Kidney (tissue), 14 donors: ENCODE data around the gene ADAMTS15. TPM values are rescaled to one million over a fixed set of nuclear protein-coding genes. Genes with fewer than 3 reads are reported as not detected.
A peak's percentile ranks its signal among the peaks of the same experiment; 100 is the strongest.

Source experiments
- DNase-seq, 5 donors: peaks; one replicate each; pipeline ENCODE4 v3.0.0-alpha.2; 2013 to 2020
- FAIRE-seq: peaks from 2 replicates; lab custom pipeline; 2012; peaks lifted over from hg19 to GRCh38; lab: Jason Lieb, UNC
- H3K27ac ChIP-seq, 2 donors: one replicate each; pipeline ENCODE4 v1.7.0; 2013; ENCODE audit warnings: low read depth in 2 of 2, low read length in 2 of 2, inconsistent platforms in 1 of 2
- H3K27me3 ChIP-seq: one replicate; pipeline ENCODE4 v1.7.1; 2013; ENCODE audit warnings: low read length, inconsistent platforms; ENCODE audit not compliant: control insufficient read depth, insufficient read depth
- H3K36me3 ChIP-seq, 3 donors: one replicate each; pipeline versions ENCODE4 v1.7.0 to v1.7.1; 2013; ENCODE audit warnings: low read length in 3 of 3, control low read depth in 1 of 3, inconsistent platforms in 1 of 3; ENCODE audit not compliant: insufficient read depth in 3 of 3, control insufficient read depth in 2 of 3
- H3K4me1 ChIP-seq, 3 donors: one replicate each; pipeline versions ENCODE4 v1.7.0 to v1.7.1; 2013; ENCODE audit warnings: low read length in 3 of 3, inconsistent platforms in 1 of 3, low read depth in 1 of 3; ENCODE audit not compliant: control insufficient read depth in 2 of 3, insufficient read depth in 2 of 3
- H3K4me3 ChIP-seq, 3 donors: one replicate each; pipeline versions ENCODE4 v1.7.0 to v1.8.1; 2013; ENCODE audit warnings: low read length in 3 of 3, control low read depth in 1 of 3, inconsistent platforms in 1 of 3
- H3K9ac ChIP-seq, 3 donors: one replicate each; pipeline versions ENCODE4 v1.7.0 to v1.7.1; 2013; ENCODE audit warnings: low read length in 3 of 3, control low read depth in 1 of 3, inconsistent platforms in 1 of 3
- H3K9me3 ChIP-seq, 3 donors: one replicate each; pipeline versions ENCODE4 v1.7.0 to v1.7.1; 2013; ENCODE audit warnings: low read length in 3 of 3, control low read depth in 1 of 3, inconsistent platforms in 1 of 3; ENCODE audit not compliant: control insufficient read depth in 2 of 3, insufficient read depth in 1 of 3
- CTCF ChIP-seq: IDR thresholded peaks from 3 replicates; pipeline ENCODE4 v1.5.1; 2012; ENCODE audit warnings: mild to moderate bottlenecking, moderate library complexity, borderline replicate concordance; ENCODE audit not compliant: insufficient read depth; ENCODE audit errors: extremely low read depth
- intact Hi-C: fragments of 100-400 bp; cut with DNase I; formaldehyde crosslinking; loops from one replicate; pipeline ENCODE4 v1.11.1; 2022
- polyA plus RNA-seq: library from polyadenylated mRNA; stranded (reverse); fragments of 350-450 nt; fragmentation: Illumina TruSeq; extraction: RNeasy Lipid Tissue Mini Kit (QIAGEN cat#74804); gene quantifications from one replicate; pipeline ENCODE4 v1.2.3, GENCODE V29; 2014; ENCODE audit warnings: low read depth, low replicate concordance; ENCODE audit not compliant: insufficient read depth
- total RNA-seq: library from RNA; stranded (reverse); fragmentation: NEBNext Ultra II Directional; extraction: Animal tissue kit (Norgen Biotek cat#: 25700); gene quantifications from one replicate; pipeline ENCODE4 v1.2.1, GENCODE V29; 2021
- donor health status: control.
- donor health status: control.
- donor health status: control.
- donor health status: control.
- donor health status: control.
- donor health status: DM: yes; HTN: yes; CAD: no.
- donor health status: Normal renal cell carcinoma (clear cell type).

The ADAMTS15 gene
- total and polyA plus RNA-seq, 2 donors from 2014 or later, result 3.6 to 6.2 TPM

DNA sequence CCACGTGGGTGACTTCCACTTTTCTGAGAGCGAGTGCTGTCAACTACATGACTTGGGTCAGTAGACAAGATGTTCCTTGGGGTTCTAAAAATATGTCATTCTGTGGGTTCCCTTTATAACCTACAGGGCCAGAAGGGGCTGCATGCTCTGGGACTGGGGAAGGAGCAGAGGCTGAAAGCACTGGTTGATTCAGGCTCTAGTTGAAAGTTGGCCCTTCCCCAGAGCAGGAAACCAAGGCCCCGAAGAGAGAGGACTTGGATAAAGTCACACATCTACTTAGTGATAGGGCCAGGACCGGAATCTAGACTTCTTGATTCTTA is 9.9 kb downstream of the ADAMTS15 start:
- H3K9me3 ChIP-seq, result no peaks in the 10 kb centered on the region
- H3K27me3 ChIP-seq, result no peaks in the 10 kb centered on the region
- DNase-seq (no peak), FAIRE-seq (no peak)
- no peak for TF ChIP-seq CTCF
- no peak overlapping the region for H3K9ac ChIP-seq
- peaks cover 0 to 3% (median 3%) of the 10 kb centered on the region in 3 donors for H3K36me3 ChIP-seq
- H3K4me1 ChIP-seq, result peaks cover 2 to 19% (median 13%) of the 10 kb centered on the region in 3 donors
- no peak overlapping the region for H3K27ac ChIP-seq
- intact Hi-C loops, result no loop called here
- no peak overlapping the region for H3K4me3 ChIP-seq

- FAIRE-seq, result no peak
- intact Hi-C loops, result no loop called here
Measured at GRCh38 chr11:130459521-130459920, 11.1 kb downstream of the ADAMTS15 start.

DNA sequence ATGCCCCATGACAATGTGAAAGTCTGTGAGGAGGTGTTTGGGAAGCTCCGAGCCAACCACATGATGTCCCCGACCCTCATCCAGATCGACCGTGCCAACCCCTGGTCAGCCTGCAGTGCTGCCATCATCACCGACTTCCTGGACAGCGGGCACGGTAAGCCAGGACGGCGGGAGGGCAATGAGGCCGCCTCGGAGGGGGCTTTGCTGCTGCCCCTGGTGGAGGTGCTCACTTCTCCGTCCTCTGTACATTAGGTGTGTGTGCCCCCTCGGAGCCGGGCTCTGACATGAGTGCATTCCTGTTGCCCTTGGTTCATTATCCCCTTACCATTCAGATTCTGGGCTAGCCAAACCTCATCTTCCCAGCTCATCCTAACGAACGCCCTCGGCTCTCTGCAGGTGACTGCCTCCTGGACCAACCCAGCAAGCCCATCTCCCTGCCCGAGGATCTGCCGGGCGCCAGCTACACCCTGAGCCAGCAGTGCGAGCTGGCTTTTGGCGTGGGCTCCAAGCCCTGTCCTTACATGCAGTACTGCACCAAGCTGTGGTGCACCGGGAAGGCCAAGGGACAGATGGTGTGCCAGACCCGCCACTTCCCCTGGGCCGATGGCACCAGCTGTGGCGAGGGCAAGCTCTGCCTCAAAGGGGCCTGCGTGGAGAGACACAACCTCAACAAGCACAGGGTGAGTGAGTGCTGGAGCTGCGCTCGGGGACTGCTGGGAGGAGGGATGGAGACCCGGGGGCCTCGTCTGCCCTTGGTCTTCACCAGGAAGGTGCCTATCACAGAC is 13.8 kb downstream of the ADAMTS15 start:
- Histone ChIP-seq H3K27ac (no peak overlapping the region), H3K27me3 (no peaks in the 10 kb centered on the region), H3K9me3 (no peaks in the 10 kb centered on the region), H3K9ac (no peak overlapping the region), H3K4me3 (no peak overlapping the region), H3K36me3 (peaks cover 0 to 15% (median 7%) of the 10 kb centered on the region in 3 donors), H3K4me1 (peaks cover 0 to 14% (median 6%) of the 10 kb centered on the region in 3 donors)
- TF ChIP-seq CTCF, result no peak
- no peak for DNase-seq
- intact Hi-C loops, result no loop called here
- FAIRE-seq, result no peak

More at GRCh38 chr11:130459521-130459920, 11.1 kb downstream of the ADAMTS15 start:
- Histone ChIP-seq H3K9ac (no peak overlapping the region), H3K27ac (peak overlapping the region in 1 of 2 donors; percentile 34), H3K9me3 (no peaks in the 10 kb centered on the region), H3K36me3 (peaks cover 0 to 8% (median 5%) of the 10 kb centered on the region in 3 donors), H3K4me3 (no peak overlapping the region), H3K4me1 (peaks cover 2 to 19% (median 13%) of the 10 kb centered on the region in 3 donors), H3K27me3 (no peaks in the 10 kb centered on the region)
- TF ChIP-seq CTCF, result no peak
- DNase-seq, result peak in 3 of 5 donors; percentile 42 to 85 (median 57)
